Endothelial cell of umbilical vein (primary cell): Measurements from ENCODE around the gene IGFBPL1. TPM values are rescaled to one million over a fixed set of nuclear protein-coding genes. Genes with fewer than 3 reads are reported as not detected.

Experiments used
- BruUV-seq: library from RNA; stranded (reverse); fragments of 400-500 nt; replicated peaks from 2 replicates; lab custom pipeline; 2021; lab: Mats Ljungman, UMichigan
- CTCF ChIA-PET: fragments of 300-600, 350-600 bp; sonication (Branson Sonifier 250); formaldehyde crosslinking; loops from one replicate; lab custom pipeline; 2021; ENCODE audit warnings: antibody characterized with exemption, inconsistent platforms; lab: Charles Lee
- POLR2A ChIA-PET: fragments of 300-600, 350-600 bp; sonication (Branson Sonifier 250); formaldehyde crosslinking; loops from one replicate; lab custom pipeline; 2021; ENCODE audit warnings: antibody characterized with exemption, inconsistent platforms; lab: Charles Lee
- DNase-seq: peaks from one replicate; pipeline ENCODE4 v3.0.0-alpha.2; 2011; ENCODE audit warnings: low read depth, low spot score
- FAIRE-seq: peaks from 2 replicates; lab custom pipeline; 2011; peaks lifted over from hg19 to GRCh38; lab: Jason Lieb, UNC
- H2AFZ ChIP-seq: 2 replicates; pipeline ENCODE4 v1.6.0; 2012; ENCODE audit warnings: low read depth, low read length, control low read depth, inconsistent platforms
- H3K27ac ChIP-seq: 2 replicates; pipeline ENCODE4 v1.5.1; 2011; ENCODE audit warnings: low read depth, mild to moderate bottlenecking, control low read depth, low read length, moderate library complexity; ENCODE audit not compliant: insufficient read depth
- H3K27me3 ChIP-seq, 2 experiments: 2 replicates each; pipeline versions ENCODE4 v1.6.0 to v1.6.1; 2011; ENCODE audit warnings: low read length in 2 of 2, mixed read lengths in 1 of 2; ENCODE audit not compliant: control insufficient read depth in 2 of 2, insufficient read depth in 2 of 2
- H3K36me3 ChIP-seq, 2 experiments: 2 replicates in 1 of 2; 3 replicates in 1 of 2; pipeline ENCODE4 v1.5.1; 2011; ENCODE audit warnings: low read length in 2 of 2, mild to moderate bottlenecking in 1 of 2, moderate library complexity in 1 of 2; ENCODE audit not compliant: control insufficient read depth in 2 of 2, insufficient read depth in 2 of 2; ENCODE audit errors: extremely low read depth in 1 of 2
- H3K4me1 ChIP-seq: 3 replicates; pipeline ENCODE4 v1.5.1; 2011; ENCODE audit warnings: mild to moderate bottlenecking, low read length; ENCODE audit not compliant: control insufficient read depth, insufficient read depth; ENCODE audit errors: extremely low read depth
- H3K4me2 ChIP-seq: 2 replicates; pipeline ENCODE4 v1.6.1; 2011; ENCODE audit warnings: low read length, control low read depth, mixed read lengths; ENCODE audit not compliant: insufficient read depth
- H3K4me3 ChIP-seq, 3 experiments: fragments of 200-600 bp in 1 of 3; sonication (generic), shearing (Covaris generic) in 1 of 3; replicated peaks in 1 of 3; 2 replicates each; pipeline ENCODE4 v1.5.1; 2011 to 2016; ENCODE audit warnings: control low read depth in 3 of 3, low read length in 3 of 3, mild to moderate bottlenecking in 2 of 3, inconsistent platforms in 1 of 3, low read depth in 1 of 3, moderate library complexity in 1 of 3; ENCODE audit not compliant: insufficient read depth in 1 of 3
- H3K79me2 ChIP-seq: 2 replicates; pipeline ENCODE4 v1.6.0; 2012; ENCODE audit warnings: low read length, inconsistent platforms; ENCODE audit not compliant: control insufficient read depth, insufficient read depth
- H3K9ac ChIP-seq: replicated peaks from 2 replicates; pipeline ENCODE3; 2011; ENCODE audit warnings: low read length, control low read depth; ENCODE audit not compliant: insufficient read depth; ENCODE audit errors: extremely low read depth
- H3K9me1 ChIP-seq: replicated peaks from 3 replicates; pipeline ENCODE4 v1.6.0; 2011; ENCODE audit warnings: mild to moderate bottlenecking, low read length; ENCODE audit not compliant: control insufficient read depth, insufficient read depth; ENCODE audit errors: extremely low read depth
- H3K9me3 ChIP-seq: replicated peaks from 2 replicates; pipeline ENCODE4 v1.5.1; 2012; ENCODE audit warnings: low read length, inconsistent platforms; ENCODE audit not compliant: control insufficient read depth, insufficient read depth
- H4K20me1 ChIP-seq: replicated peaks from 2 replicates; pipeline ENCODE3; 2011; ENCODE audit warnings: mild to moderate bottlenecking, low read length; ENCODE audit not compliant: control insufficient read depth, insufficient read depth; ENCODE audit errors: extremely low read depth
- CTCF ChIP-seq, 2 donors: IDR thresholded peaks; 1 replicate in 1 of 2; 2 replicates in 1 of 2; pipeline ENCODE4 v1.5.1; 2011; ENCODE audit warnings: low read length in 2 of 2, mild to moderate bottlenecking in 2 of 2, moderate library complexity in 2 of 2, control low read depth in 1 of 2, inconsistent platforms in 1 of 2, low read depth in 1 of 2; ENCODE audit not compliant: insufficient read depth in 1 of 2; ENCODE audit errors: extremely low read depth in 1 of 2
- EZH2 ChIP-seq: IDR thresholded peaks from 2 replicates; pipeline ENCODE4 v1.6.1; 2012; ENCODE audit warnings: borderline replicate concordance, low read depth, mild to moderate bottlenecking, moderate library complexity, low read length, inconsistent platforms; ENCODE audit not compliant: severe bottlenecking
- FOS ChIP-seq: IDR thresholded peaks from 2 replicates; pipeline ENCODE4 v1.6.1; 2011; ENCODE audit warnings: mild to moderate bottlenecking, low read length, moderate library complexity, borderline replicate concordance; ENCODE audit not compliant: insufficient read depth
- GATA2 ChIP-seq: IDR thresholded peaks from 2 replicates; pipeline ENCODE4 v1.7.0; 2011; ENCODE audit warnings: low read depth, mild to moderate bottlenecking, moderate library complexity, mixed read lengths, low read length; ENCODE audit not compliant: insufficient read length, insufficient read depth
- JUN ChIP-seq: IDR thresholded peaks from 2 replicates; pipeline ENCODE4 v1.6.1; 2011; ENCODE audit warnings: borderline replicate concordance, low read depth; ENCODE audit not compliant: insufficient read length, insufficient read depth
- MAX ChIP-seq: IDR thresholded peaks from 2 replicates; pipeline ENCODE4 v1.6.1; 2011; ENCODE audit not compliant: insufficient read depth, insufficient read length
- MYC ChIP-seq: IDR thresholded peaks from one replicate; pipeline ENCODE4 v1.6.1; 2011; ENCODE audit warnings: mild to moderate bottlenecking, low read depth, low read length
- POLR2A ChIP-seq: IDR thresholded peaks from 2 replicates; pipeline ENCODE4 v1.6.1; 2012; ENCODE audit warnings: low read depth, mild to moderate bottlenecking, control low read depth, low read length
- POLR2AphosphoS5 ChIP-seq: IDR thresholded peaks from 2 replicates; pipeline ENCODE4 v1.6.1; 2012; ENCODE audit warnings: low read depth, mild to moderate bottlenecking, control low read depth, low read length, moderate library complexity; ENCODE audit not compliant: insufficient read depth
- dilution Hi-C: fragments of 300-500 bp; cut with MboI; formaldehyde crosslinking; loops from one replicate; pipeline ENCODE4 v1.15.0; 2019; ENCODE audit warnings: low sequenced_read_pairs; ENCODE audit not compliant: extremely low pct_ligation_motif_present
- intact Hi-C: fragments of 100-400 bp; cut with micrococcal nuclease; formaldehyde crosslinking; loops from one replicate; pipeline ENCODE4 v1.10.0; 2022
- polyA plus RNA-seq, 4 experiments: library from polyadenylated mRNA; depleted of rRNA in 3 of 4; stranded (reverse) in 3 of 4; unstranded in 1 of 4; fragments of >200 nt; gene quantifications; 2 replicates each; pipeline versions ENCODE4 v1.2.1 to v1.2.3, GENCODE V29; 2011 to 2012; ENCODE audit warnings: missing spikeins in 1 of 4
- total RNA-seq: library from RNA; stranded (reverse); gene quantifications from 2 replicates; pipeline ENCODE4 v1.2.3, GENCODE V29; 2021

The IGFBPL1 gene
- total and polyA plus RNA-seq, 2 donors (not counting 3 experiments of a cell fraction or from before 2014, with no cell fraction given), result not detected

DNA sequence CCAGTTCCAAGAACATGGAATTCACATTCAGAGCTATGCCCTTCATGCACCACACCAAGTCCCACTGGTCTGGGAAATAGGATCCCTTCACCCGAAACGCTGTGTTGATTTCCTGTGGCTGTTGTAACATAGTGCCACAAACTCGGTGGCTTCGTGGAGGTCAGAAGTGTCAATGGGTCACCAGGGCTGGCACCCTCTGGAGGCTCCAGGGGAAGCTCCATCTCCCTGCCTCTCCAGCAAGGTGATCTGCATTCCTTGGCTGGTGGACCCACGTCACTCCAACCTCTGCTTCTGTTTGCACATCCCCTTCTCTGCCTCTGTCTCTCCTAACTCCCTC is 60.7 kb downstream of the IGFBPL1 start:
- DNase-seq (no peak), FAIRE-seq (no peak)
- H3K9ac ChIP-seq, result no peak overlapping the region
- H3K9me3 ChIP-seq, result no peaks in the 10 kb centered on the region
- TF ChIP-seq FOS (no peak), MAX (no peak), EZH2 (no peak), CTCF (IDR thresholded peaks at IDR 0.05; ENCODE audit: extremely low read depth in 1 of 2, insufficient read depth in 1 of 2, low read depth in 1 of 2, low read length in 2 of 2) (no peak), JUN (no peak), POLR2A (no peak), POLR2AphosphoS5 (no peak), MYC (no peak), GATA2 (no peak)
- no peaks in the 10 kb centered on the region for H3K9me1 ChIP-seq
- no peaks in the 10 kb centered on the region for H3K4me1 ChIP-seq
- BruUV-seq, result no TSS peak
- dilution Hi-C loops, result no loop called here
- peaks cover 3 to 6% of the 10 kb centered on the region in 2 experiments for H3K27me3 ChIP-seq
- H3K27ac ChIP-seq, result no peak overlapping the region
- no peak overlapping the region for H3K4me3 ChIP-seq
- H3K4me2 ChIP-seq, result no peak overlapping the region
- H3K36me3 ChIP-seq, result no peaks in the 10 kb centered on the region
- intact Hi-C loops, result loop anchor here (1.0 to 10.0 kb wide), 6 partner anchors 199 to 879 kb away; partner anchors contain the start of genes POLR1E and SLC25A51
- H2AFZ ChIP-seq, result no peak overlapping the region
- CTCF ChIA-PET, result interaction anchor here (0.8 to 2.0 kb wide), 3 partner anchors 450 to 617 kb away, joined by 3 to 16 read pairs (median 3); no protein-coding TSS in a partner anchor
- POLR2A ChIA-PET, result no interaction called here
- no peaks in the 10 kb centered on the region for H3K79me2 ChIP-seq
- H4K20me1 ChIP-seq, result no peaks in the 10 kb centered on the region
